GM19395 (cell line): ENCODE results near the gene EYA4.

Source experiments
- ATAC-seq: cut with Tn5 transposase; IDR thresholded peaks from one replicate; pipeline ENCODE4 v1.9.1; 2021; ENCODE audit warnings: mild to moderate bottlenecking, moderate library complexity; ENCODE audit not compliant: unreplicated experiment

Gene EYA4

GRCh38 chr6:133504158-133504557, 263.0 kb downstream of the EYA4 start:
- ATAC-seq, result no peak

- ATAC-seq, result no peak
Measured at GRCh38 chr6:133504761-133505160, 263.6 kb downstream of the EYA4 start.

- no peak for ATAC-seq
Measured at GRCh38 chr6:133505681-133506080, 264.5 kb downstream of the EYA4 start.

- ATAC-seq, result no peak
Measured at GRCh38 chr6:133512410-133513016, 271.4 kb downstream of the EYA4 start.

- ATAC-seq, result no peak
Measured at GRCh38 chr6:133523816-133524215, 282.7 kb downstream of the EYA4 start.

- ATAC-seq, result no peak
Measured at GRCh38 chr6:133526436-133526835, 285.3 kb downstream of the EYA4 start.

- ATAC-seq, result no peak
Measured at GRCh38 chr6:133528566-133528965, 287.4 kb downstream of the EYA4 start.

GRCh38 chr6:133532908-133533307, 291.8 kb downstream of the EYA4 start:
- ATAC-seq, result no peak

GRCh38 chr6:133539502-133540259, 298.5 kb downstream of the EYA4 start:
- no peak for ATAC-seq

- no peak for ATAC-seq
Measured at GRCh38 chr6:133540361-133540760, 299.2 kb downstream of the EYA4 start.

GRCh38 chr6:133541040-133541439, 299.9 kb downstream of the EYA4 start:
- no peak for ATAC-seq

GRCh38 chr6:133542056-133542821, 301.1 kb downstream of the EYA4 start:
- ATAC-seq, result no peak

- ATAC-seq, result no peak
Measured at GRCh38 chr6:133544419-133544818, 303.3 kb downstream of the EYA4 start.

- ATAC-seq, result no peak
Measured at GRCh38 chr6:133546098-133546497, 304.9 kb downstream of the EYA4 start.

GRCh38 chr6:133547136-133547535, 306.0 kb downstream of the EYA4 start:
- ATAC-seq, result no peak

GRCh38 chr6:133548423-133549159, 307.4 kb downstream of the EYA4 start:
- ATAC-seq, result no peak

GRCh38 chr6:133549371-133549801, 308.2 kb downstream of the EYA4 start:
- ATAC-seq, result no peak

GRCh38 chr6:133550026-133550425, 308.9 kb downstream of the EYA4 start:
- no peak for ATAC-seq

GRCh38 chr6:133551436-133551835, 310.3 kb downstream of the EYA4 start:
- no peak for ATAC-seq

- ATAC-seq, result no peak
Measured at GRCh38 chr6:133551847-133552341, 310.7 kb downstream of the EYA4 start.

GRCh38 chr6:133553652-133554051, 312.5 kb downstream of the EYA4 start:
- ATAC-seq, result peak; percentile 82
